ENCODE data around the gene CNTN5.

DNA sequence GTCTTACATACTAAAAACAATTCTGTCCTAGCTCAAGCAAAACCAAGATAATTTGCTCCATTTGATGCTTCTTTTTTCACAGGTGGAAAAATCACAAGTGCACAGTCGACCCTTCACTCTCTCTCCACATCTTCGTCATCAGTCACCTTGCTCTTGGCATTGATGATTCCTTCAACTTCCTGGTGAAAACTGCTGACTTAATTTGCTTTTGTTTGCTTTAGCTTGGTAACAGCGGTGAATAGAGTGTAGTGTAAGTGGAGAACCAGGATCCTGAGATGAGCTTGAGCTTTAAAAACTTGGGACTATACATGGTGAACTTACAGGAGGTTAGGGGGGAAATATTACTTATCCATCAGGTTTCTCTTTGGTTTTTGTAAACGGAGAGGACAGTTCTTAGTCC lies 1335.3 kb downstream of the CNTN5 start:
- TF ChIP-seq EZH2 (IDR thresholded peaks at IDR 0.05) (no peak), POLR2AphosphoS5 (IDR thresholded peaks at IDR 0.05; ENCODE audit: borderline replicate concordance, low read depth, low read length) (no peak), FOXP2 (optimal IDR thresholded peaks at IDR 0.05; ENCODE audit: control extremely low read depth, extremely low read length, insufficient read depth) (no peak)
